A549 (cell line): ENCODE results near the gene PXDN. TPM values are rescaled to one million over a fixed set of nuclear protein-coding genes. Genes with fewer than 3 reads are reported as not detected.
A peak's percentile ranks its signal among the peaks of the same experiment; 100 is the strongest.

ENCODE experiments used
- ATAC-seq, 2 experiments: fragments of 200-7000 bp in 1 of 2; fragments of >200 bp in 1 of 2; cut with Nextera tagmentation in 1 of 2; cut with Tn5 transposase in 1 of 2; 3 replicates each; pipeline versions ENCODE4 v1.8.0 to v1.9.1; 2018 to 2020; ENCODE audit warnings: mild to moderate bottlenecking in 1 of 2, moderate library complexity in 1 of 2
- CTCF ChIA-PET: fragments of 300-600 bp; sonication (Branson Sonifier 250); formaldehyde crosslinking; extraction: SDS; loops from one replicate; lab custom pipeline; 2021; ENCODE audit warnings: antibody characterized with exemption, inconsistent platforms; lab: Yijun Ruan, JAX
- POLR2A ChIA-PET: fragments of 350-600 bp; formaldehyde crosslinking; extraction: SDS; loops from one replicate; lab custom pipeline; 2021; ENCODE audit warnings: antibody characterized with exemption, inconsistent platforms; lab: Yijun Ruan, JAX
- DNase-seq, 2 experiments: peaks; one replicate each; pipeline versions ENCODE4 v3.0.0 to v3.0.0-alpha.2; 2011 to 2016; ENCODE audit warnings: low read depth in 1 of 2, low spot score in 1 of 2
- FAIRE-seq: peaks from 2 replicates; lab custom pipeline; 2011; peaks lifted over from hg19 to GRCh38; lab: Jason Lieb, UNC
- H3K27ac ChIP-seq, 2 experiments: fragments of >200 bp; sonication (Bioruptor Twin); formaldehyde crosslinking; 3 replicates each; pipeline ENCODE4 v1.5.1; 2016 to 2017
- H3K4me1 ChIP-seq: fragments of >200 bp; sonication (Bioruptor Twin); formaldehyde crosslinking; 3 replicates; pipeline ENCODE4 v1.6.1; 2016
- H3K4me2 ChIP-seq: fragments of >200 bp; sonication (Bioruptor Twin); formaldehyde crosslinking; 3 replicates; pipeline ENCODE4 v1.6.1; 2016
- H3K4me3 ChIP-seq: fragments of >200 bp; sonication (Bioruptor Twin); formaldehyde crosslinking; 3 replicates; pipeline ENCODE4 v1.5.1; 2016
- H3K9me3 ChIP-seq: fragments of >200 bp; sonication (Bioruptor Twin); formaldehyde crosslinking; 3 replicates; pipeline ENCODE4 v1.6.1; 2016
- CBX2 ChIP-seq: fragments of 200-600 bp; sonication (generic); IDR thresholded peaks from 2 replicates; pipeline ENCODE4 v1.6.1; 2016; ENCODE audit warnings: low read depth, mild to moderate bottlenecking, borderline replicate concordance
- E2F6 ChIP-seq: IDR thresholded peaks from 2 replicates; pipeline ENCODE4 v1.6.1; 2012; ENCODE audit warnings: low read depth, borderline replicate concordance
- GATA3 ChIP-seq: IDR thresholded peaks from 2 replicates; pipeline ENCODE4 v1.6.1; 2012; ENCODE audit warnings: borderline replicate concordance
- HDAC2 ChIP-seq: fragments of 200-600 bp; sonication (generic); IDR thresholded peaks from 2 replicates; pipeline ENCODE4 v1.6.1; 2016
- HMGXB4 ChIP-seq: fragments of 250-450 bp; sonication (Bioruptor Pico); IDR thresholded peaks from 2 replicates; pipeline ENCODE4 v1.5.0; 2021; ENCODE audit warnings: mild to moderate bottlenecking, moderate library complexity, borderline replicate concordance
- HOXA7 ChIP-seq: fragments of 250-450 bp; sonication (Bioruptor Pico); IDR thresholded peaks from 2 replicates; pipeline ENCODE4 v1.5.0; 2020; ENCODE audit warnings: mild to moderate bottlenecking, moderate library complexity
- JUN ChIP-seq, 2 experiments: fragments of >200 bp; sonication (Bioruptor Twin); formaldehyde crosslinking; IDR thresholded peaks; 2 replicates in 1 of 2; 3 replicates in 1 of 2; pipeline ENCODE4 v1.6.1; 2016 to 2017
- KDM1A ChIP-seq: fragments of 200-600 bp; sonication (generic); IDR thresholded peaks from 2 replicates; pipeline ENCODE4 v1.6.1; 2016; ENCODE audit warnings: low read depth, mild to moderate bottlenecking
- KDM5A ChIP-seq: fragments of 200-600 bp; sonication (generic); IDR thresholded peaks from 2 replicates; pipeline ENCODE4 v1.6.1; 2016; ENCODE audit warnings: antibody characterized with exemption, mild to moderate bottlenecking
- NFE2L2 ChIP-seq: fragments of 150-350 bp; conservative IDR thresholded peaks from 2 replicates; pipeline ENCODE4 v1.6.1; 2014; ENCODE audit warnings: low read length
- NR3C1 ChIP-seq: fragments of >200 bp; sonication (Bioruptor Twin); formaldehyde crosslinking; IDR thresholded peaks from 3 replicates; pipeline ENCODE4 v1.6.1; 2017
- POLR2A ChIP-seq: IDR thresholded peaks from 2 replicates; pipeline ENCODE4 v1.6.1; 2012; ENCODE audit warnings: mild to moderate bottlenecking, low read length
- POLR2AphosphoS2 ChIP-seq: conservative IDR thresholded peaks from 2 replicates; pipeline ENCODE4 v1.6.1; 2012; ENCODE audit warnings: low read length, improper control_type of control experiment, inconsistent platforms
- RCOR1 ChIP-seq: fragments of 150-350 bp; IDR thresholded peaks from 2 replicates; pipeline ENCODE4 v1.6.1; 2014; ENCODE audit warnings: antibody characterized with exemption, low read length, low read depth
- REST ChIP-seq: fragments of 200-600 bp; sonication (generic); IDR thresholded peaks from 2 replicates; pipeline ENCODE4 v1.6.1; 2016; ENCODE audit warnings: antibody characterized with exemption, mild to moderate bottlenecking, moderate library complexity
- USF2 ChIP-seq: fragments of 450-650 bp; IDR thresholded peaks from 2 replicates; pipeline ENCODE4 v1.6.1; 2014; ENCODE audit warnings: antibody characterized with exemption
- ZC3H11A ChIP-seq: fragments of 450-650 bp; IDR thresholded peaks from 2 replicates; pipeline ENCODE4 v1.6.1; 2014; ENCODE audit warnings: antibody characterized with exemption, mild to moderate bottlenecking
- ZFP36 ChIP-seq: fragments of 450-650 bp; IDR thresholded peaks from 2 replicates; pipeline ENCODE4 v1.6.1; 2014; ENCODE audit warnings: borderline replicate concordance; ENCODE audit not compliant: partially characterized antibody
- ZSCAN20 ChIP-seq: fragments of 250-450 bp; sonication (Bioruptor Pico); IDR thresholded peaks from 2 replicates; pipeline ENCODE4 v1.8.0; 2022; ENCODE audit warnings: mild to moderate bottlenecking, moderate library complexity
- WGBS: methylation state at CpG from one replicate; pipeline ENCODE4 v1.1.6; 2017; ENCODE audit errors: missing lambda C conversion rate; 5-methylcytosine and 5-hydroxymethylcytosine counted together
- polyA plus RNA-seq, 4 experiments: library from polyadenylated mRNA; depleted of rRNA in 3 of 4; stranded (reverse); fragments of >200 nt; fragmentation: RNase III in 1 of 4; extraction: RNeasy Plus Mini Kit Qiagen cat#74134 plus additional on column Dnase treatment in 1 of 4; gene quantifications; 2 replicates in 3 of 4; 3 replicates in 1 of 4; pipeline ENCODE4 v1.2.3, GENCODE V29; 2011 to 2017

PXDN gene
- polyA plus RNA-seq, 2 of the 4 experiments (the other 2 are of a cell fraction) = 3.7 to 7.3 TPM

- TF ChIP-seq E2F6 (no peak), GATA3 (no peak)
Measured at GRCh38 chr2:1745171-1746023, 1.1 kb upstream of the PXDN start (continued).

- DNase-seq (peak in 1 of 2 experiments; percentile 31), FAIRE-seq (no peak), ATAC-seq (peak; percentile 21 to 51; a peak in 4 of 6 replicates)
- ChIA-PET CTCF (no interaction called here), POLR2A (no interaction called here)
- Histone ChIP-seq H3K9me3 (no peaks in the 10 kb centered on the region), H3K27ac (peak overlapping the region; percentile 58 to 82), H3K4me2 (peak overlapping the region; percentile 89), H3K4me3 (peak overlapping the region; percentile 59), H3K4me1 (peaks cover 11% of the 10 kb centered on the region; the same call in 1 of the 3 replicates)
- no CpG with 5 or more reads among the region's 33 CpGs for WGBS
- TF ChIP-seq NFE2L2 = no peak
- TF ChIP-seq, all 56 proteins: peak for 0
Measured at GRCh38 chr2:1744151-1744445, 217 bp downstream of the PXDN start.

GRCh38 chr2:1743396-1744150 is 742 bp downstream of the PXDN start:
- ChIA-PET POLR2A (no interaction called here), CTCF (interaction anchor here (1.4 kb wide), 2 partner anchors 17 to 143 kb away, joined by 4 to 5 read pairs; no protein-coding TSS in a partner anchor)
- ATAC-seq (peak; percentile 10 to 45; a peak in 4 of 6 replicates), DNase-seq (no peak), FAIRE-seq (no peak)
- TF ChIP-seq KDM1A (no peak), POLR2A (no peak), HMGXB4 (no peak), ZSCAN20 (CRISPR knock-in tag) (no peak), HOXA7 (CRISPR knock-in tag) (no peak), ZFP36 (no peak), USF2 (no peak), JUN (IDR thresholded peaks at IDR 0.05) (no peak), ZC3H11A (no peak), GATA3 (no peak), REST (no peak), KDM5A (no peak), POLR2AphosphoS2 (no peak), NR3C1 (no peak), HDAC2 (no peak), CBX2 (no peak), RCOR1 (no peak)
- Histone ChIP-seq H3K4me1 (peaks cover 11% of the 10 kb centered on the region; the same call in 1 of the 3 replicates), H3K27ac (peak overlapping the region; percentile 65 to 82), H3K4me2 (peak overlapping the region; percentile 89), H3K4me3 (peak overlapping the region; percentile 59), H3K9me3 (no peaks in the 10 kb centered on the region)
- WGBS = 4% methylated on average over 15 of the region's 71 CpGs
